ENCODE measurements around the gene RANBP17.
"Not testable (repeated sequence)": the region's sequence is repeated elsewhere in the genome, so short reads cannot be mapped to it uniquely, and the experiment has no call there.

Gene RANBP17

GRCh38 chr5:171258737-171259415 lies 397.1 kb downstream of the RANBP17 start:
- no peak for DNase-seq

GRCh38 chr5:171261361-171261760 lies 399.5 kb downstream of the RANBP17 start:
- no peak for DNase-seq

- DNase-seq, result no peak
Observed at GRCh38 chr5:171261904-171262303, 400.1 kb downstream of the RANBP17 start.

- DNase-seq, result no peak
Observed at GRCh38 chr5:171263181-171263580, 401.4 kb downstream of the RANBP17 start.

GRCh38 chr5:171264843-171265242 lies 403.0 kb downstream of the RANBP17 start:
- DNase-seq, result no peak

GRCh38 chr5:171268700-171269620 lies 407.1 kb downstream of the RANBP17 start:
- no peak for DNase-seq

- no peak for DNase-seq
Observed at GRCh38 chr5:171269717-171270116, 407.9 kb downstream of the RANBP17 start.

- no peak for DNase-seq
Observed at GRCh38 chr5:171270136-171270535, 408.3 kb downstream of the RANBP17 start.

GRCh38 chr5:171271798-171272197 lies 410.0 kb downstream of the RANBP17 start:
- DNase-seq, result no peak

- no peak for DNase-seq
Observed at GRCh38 chr5:171272996-171273970, 411.5 kb downstream of the RANBP17 start.

GRCh38 chr5:171275841-171276544 lies 414.2 kb downstream of the RANBP17 start:
- DNase-seq, result no peak

GRCh38 chr5:171283753-171284152 lies 421.9 kb downstream of the RANBP17 start:
- DNase-seq, result no peak

GRCh38 chr5:171285465-171285864 lies 423.6 kb downstream of the RANBP17 start:
- DNase-seq, result no peak

GRCh38 chr5:171288066-171288465 lies 426.2 kb downstream of the RANBP17 start:
- no peak for DNase-seq

GRCh38 chr5:171291371-171291770 lies 429.6 kb downstream of the RANBP17 start:
- no peak for DNase-seq

GRCh38 chr5:171295299-171295698 lies 433.5 kb downstream of the RANBP17 start:
- DNase-seq, result no peak

GRCh38 chr5:171295801-171296200 lies 434.0 kb downstream of the RANBP17 start:
- no peak for DNase-seq

- DNase-seq, result not testable (repeated sequence)
Observed at GRCh38 chr5:171297941-171298340, 436.1 kb downstream of the RANBP17 start.

- no peak for DNase-seq
Observed at GRCh38 chr5:171299228-171299627, 437.4 kb downstream of the RANBP17 start.

- no peak for DNase-seq
Observed at GRCh38 chr5:171299851-171300250, 438.0 kb downstream of the RANBP17 start.

- no peak for DNase-seq
Observed at GRCh38 chr5:171300358-171300757, 438.5 kb downstream of the RANBP17 start.

GRCh38 chr5:171306166-171306565 lies 444.3 kb downstream of the RANBP17 start:
- no peak for DNase-seq

Measured in cortex of kidney (tissue), 1 donor.